GM03348 (cell line): ENCODE measurements around the gene DZIP3.

Source experiments
- DNase-seq: peaks from one replicate; pipeline ENCODE4 v3.0.0; 2012; ENCODE audit warnings: low spot score

DZIP3 gene

GRCh38 chr3:108698461-108698860 is 108.9 kb downstream of the DZIP3 start:
- DNase-seq: no peak

GRCh38 chr3:108705045-108705444 is 115.5 kb downstream of the DZIP3 start:
- no peak for DNase-seq

- no peak for DNase-seq
Measured at GRCh38 chr3:108713009-108713516, 123.5 kb downstream of the DZIP3 start.

GRCh38 chr3:108713816-108714215 is 124.3 kb downstream of the DZIP3 start:
- DNase-seq: no peak

- DNase-seq: no peak
Measured at GRCh38 chr3:108718454-108718853, 128.9 kb downstream of the DZIP3 start.

- no peak for DNase-seq
Measured at GRCh38 chr3:108719178-108719806, 129.8 kb downstream of the DZIP3 start.

GRCh38 chr3:108722724-108723123 is 133.2 kb downstream of the DZIP3 start:
- DNase-seq: no peak

GRCh38 chr3:108724101-108724500 is 134.6 kb downstream of the DZIP3 start:
- no peak for DNase-seq

GRCh38 chr3:108728105-108728504 is 138.6 kb downstream of the DZIP3 start:
- DNase-seq: no peak

- no peak for DNase-seq
Measured at GRCh38 chr3:108728934-108729333, 139.4 kb downstream of the DZIP3 start.

- DNase-seq: no peak
Measured at GRCh38 chr3:108736821-108737220, 147.3 kb downstream of the DZIP3 start.

- no peak for DNase-seq
Measured at GRCh38 chr3:108742929-108743328, 153.4 kb downstream of the DZIP3 start.
